PC-9 (cell line): ENCODE results near the gene THOC6. TPM values are rescaled to one million over a fixed set of nuclear protein-coding genes. Genes with fewer than 3 reads are reported as not detected.

Experiments used
- BruUV-seq: library from RNA; stranded (reverse); fragments of 400-500 nt; replicated peaks from 2 replicates; lab custom pipeline; 2021; lab: Mats Ljungman, UMichigan
- CTCF ChIA-PET: fragments of 300-600 bp; sonication (Branson Sonifier 250); formaldehyde crosslinking; loops from one replicate; lab custom pipeline; 2022; ENCODE audit warnings: antibody characterized with exemption; lab: Charles Lee
- POLR2A ChIA-PET: fragments of 300-600 bp; sonication (Branson Sonifier 250); formaldehyde crosslinking; loops from one replicate; lab custom pipeline; 2022; ENCODE audit warnings: antibody characterized with exemption; ENCODE audit not compliant: unreplicated experiment; lab: Charles Lee
- DNase-seq, 2 experiments: peaks; one replicate each; pipeline versions ENCODE4 v3.0.0 to v3.0.0-alpha.2; 2015 to 2022; ENCODE audit warnings: mixed read lengths in 1 of 2
- H2AFZ ChIP-seq: fragments of 200-600 bp; sonication (generic); 2 replicates; pipeline ENCODE4 v1.8.1; 2017; ENCODE audit warnings: antibody characterized with exemption
- H3F3A ChIP-seq: fragments of 200-600 bp; sonication (generic); 2 replicates; pipeline ENCODE4 v1.8.1; 2017; ENCODE audit warnings: antibody characterized with exemption, mild to moderate bottlenecking, low read depth; ENCODE audit not compliant: insufficient read depth
- H3K27ac ChIP-seq: fragments of 200-600 bp; sonication (generic); 2 replicates; pipeline ENCODE4 v1.6.1; 2016; ENCODE audit warnings: mixed run types
- H3K27me3 ChIP-seq: fragments of 200-600 bp; sonication (generic); 2 replicates; pipeline ENCODE4 v1.6.1; 2016; ENCODE audit warnings: low read depth, mixed run types; ENCODE audit not compliant: insufficient read depth
- H3K36me3 ChIP-seq: fragments of 200-600 bp; sonication (generic); 2 replicates; pipeline ENCODE4 v1.6.1; 2016; ENCODE audit warnings: low read depth, mixed run types
- H3K4me1 ChIP-seq: fragments of 200-600 bp; sonication (generic); replicated peaks from 2 replicates; pipeline ENCODE4 v1.6.1; 2016; ENCODE audit warnings: mixed run types; ENCODE audit not compliant: insufficient read depth
- H3K4me2 ChIP-seq: fragments of 200-600 bp; sonication (generic); 2 replicates; pipeline ENCODE4 v1.6.1; 2017; ENCODE audit warnings: mixed run types
- H3K4me3 ChIP-seq: fragments of 200-600 bp; sonication (generic); 2 replicates; pipeline ENCODE4 v1.6.1; 2016; ENCODE audit warnings: mixed run types
- H3K79me2 ChIP-seq: fragments of 200-600 bp; sonication (generic); 2 replicates; pipeline ENCODE4 v1.6.1; 2017; ENCODE audit warnings: low read depth, mixed run types
- H3K9me2 ChIP-seq: fragments of 200-600 bp; sonication (generic); 2 replicates; pipeline ENCODE4 v1.8.1; 2017; ENCODE audit warnings: mild to moderate bottlenecking; ENCODE audit not compliant: insufficient read depth
- H3K9me3 ChIP-seq: fragments of 200-600 bp; sonication (generic); 2 replicates; pipeline ENCODE4 v1.8.1; 2016; ENCODE audit warnings: low read depth; ENCODE audit not compliant: insufficient read depth
- H4K20me1 ChIP-seq: fragments of 200-600 bp; sonication (generic); 2 replicates; pipeline ENCODE4 v1.8.1; 2017; ENCODE audit not compliant: insufficient read depth
- EZH2 ChIP-seq: fragments of 200-600 bp; sonication (generic); IDR thresholded peaks from 2 replicates; pipeline ENCODE4 v1.8.0; 2017; ENCODE audit warnings: antibody characterized with exemption, low read depth
- intact Hi-C: fragments of 100-400 bp; cut with micrococcal nuclease; formaldehyde crosslinking; loops from one replicate; pipeline ENCODE4 v1.10.0; 2022; ENCODE audit not compliant: unreplicated experiment
- total RNA-seq: library from RNA; stranded (reverse); gene quantifications from 2 replicates; pipeline ENCODE4 v1.2.3, GENCODE V29; 2021
- TF ChIP-seq, protein P1 (sequence below): fragments of 200-600 bp; sonication (generic); conservative IDR thresholded peaks from 2 replicates; pipeline ENCODE4 v1.6.1; 2017; ENCODE audit warnings: mixed run types, antibody characterized with exemption, mild to moderate bottlenecking, moderate library complexity

The THOC6 gene
- total RNA-seq, 1 experiment from 2014 or later: 69.9 TPM

DNA sequence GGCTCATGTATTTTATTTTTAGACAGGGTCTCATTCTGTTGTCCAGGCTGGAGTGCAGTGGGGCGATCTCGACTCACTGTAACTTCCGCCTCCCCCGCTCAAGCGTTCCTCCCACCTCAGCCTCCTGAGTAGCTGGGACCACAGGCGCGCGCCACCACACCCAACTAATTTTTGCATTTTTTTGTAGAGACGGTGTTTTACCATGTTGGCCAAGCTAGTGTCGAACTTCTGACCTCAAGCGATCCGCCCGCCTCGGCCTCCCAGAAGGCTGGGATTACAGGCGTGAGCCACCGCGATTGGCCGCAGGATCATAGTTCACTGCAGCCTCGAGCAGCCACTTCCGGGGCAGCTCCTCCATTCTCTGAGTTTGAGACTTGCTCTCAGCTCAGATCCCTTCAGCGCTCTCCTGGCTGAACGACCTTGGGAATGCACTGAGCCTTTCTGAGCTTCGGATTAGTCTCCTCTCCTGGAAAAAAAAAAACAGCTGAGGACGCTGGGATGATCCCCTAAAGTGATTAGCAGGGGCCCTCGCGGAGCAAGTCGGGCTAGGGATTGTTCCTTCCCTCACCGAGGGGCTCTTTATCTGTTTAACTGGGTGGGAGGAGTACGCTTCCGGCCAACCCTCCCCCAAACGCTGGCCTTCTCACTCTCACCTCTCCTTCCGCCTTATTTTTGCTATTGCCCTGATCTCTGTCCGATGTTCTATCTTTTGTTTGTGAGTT is 42.5 kb upstream of the THOC6 start:
- Histone ChIP-seq H2AFZ (no peak overlapping the region), H3K79me2 (peaks cover 10% of the 10 kb centered on the region), H3K4me2 (peak overlapping the region; percentile 86), H3K27ac (no peak overlapping the region), H3K9me3 (no peaks in the 10 kb centered on the region), H4K20me1 (no peaks in the 10 kb centered on the region; the same call in 1 of the 2 replicates), H3K4me1 (peaks cover 22% of the 10 kb centered on the region), H3K4me3 (peak overlapping the region; percentile 80; the same call in 1 of the 2 replicates), H3F3A (peaks cover 31% of the 10 kb centered on the region; the same call in 1 of the 2 replicates), H3K9me2 (no peaks in the 10 kb centered on the region), H3K36me3 (no peaks in the 10 kb centered on the region), H3K27me3 (no peaks in the 10 kb centered on the region)
- no peak for DNase-seq
- intact Hi-C loops: loop anchor here (2.0 kb wide), 1 partner anchor 41 kb away; the partner anchor contains the start of gene HCFC1R1
- TF ChIP-seq, protein P1, sequence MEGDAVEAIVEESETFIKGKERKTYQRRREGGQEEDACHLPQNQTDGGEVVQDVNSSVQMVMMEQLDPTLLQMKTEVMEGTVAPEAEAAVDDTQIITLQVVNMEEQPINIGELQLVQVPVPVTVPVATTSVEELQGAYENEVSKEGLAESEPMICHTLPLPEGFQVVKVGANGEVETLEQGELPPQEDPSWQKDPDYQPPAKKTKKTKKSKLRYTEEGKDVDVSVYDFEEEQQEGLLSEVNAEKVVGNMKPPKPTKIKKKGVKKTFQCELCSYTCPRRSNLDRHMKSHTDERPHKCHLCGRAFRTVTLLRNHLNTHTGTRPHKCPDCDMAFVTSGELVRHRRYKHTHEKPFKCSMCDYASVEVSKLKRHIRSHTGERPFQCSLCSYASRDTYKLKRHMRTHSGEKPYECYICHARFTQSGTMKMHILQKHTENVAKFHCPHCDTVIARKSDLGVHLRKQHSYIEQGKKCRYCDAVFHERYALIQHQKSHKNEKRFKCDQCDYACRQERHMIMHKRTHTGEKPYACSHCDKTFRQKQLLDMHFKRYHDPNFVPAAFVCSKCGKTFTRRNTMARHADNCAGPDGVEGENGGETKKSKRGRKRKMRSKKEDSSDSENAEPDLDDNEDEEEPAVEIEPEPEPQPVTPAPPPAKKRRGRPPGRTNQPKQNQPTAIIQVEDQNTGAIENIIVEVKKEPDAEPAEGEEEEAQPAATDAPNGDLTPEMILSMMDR: no peak
- TF ChIP-seq EZH2: no peak
- BruUV-seq: no TSS peak
- CTCF ChIA-PET: interaction anchor here (0.6 kb wide), 2 partner anchors 13 to 44 kb away, joined by 9 read pairs; no protein-coding TSS in a partner anchor
- POLR2A ChIA-PET: interaction anchor here (0.6 to 1.0 kb wide), 5 partner anchors 9 to 101 kb away, joined by 3 to 7 read pairs (median 3); no protein-coding TSS in a partner anchor

DNA sequence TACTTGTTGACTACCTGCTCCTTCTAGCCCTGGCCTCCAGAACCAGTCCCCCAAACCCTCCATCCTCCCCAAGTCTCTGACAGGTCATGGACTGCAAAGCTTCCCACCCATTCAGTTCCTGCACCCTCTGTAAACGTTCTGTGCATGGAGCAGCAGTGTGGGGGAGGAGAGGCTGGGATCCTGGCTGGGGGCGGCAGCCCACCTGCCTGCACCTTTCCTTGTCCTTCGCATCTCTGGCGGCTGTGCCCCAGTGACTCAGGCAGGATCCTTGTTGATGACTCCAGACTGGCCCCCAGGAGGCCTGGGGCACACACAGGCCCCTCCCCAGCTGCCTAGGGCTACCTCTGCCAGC is 42.0 kb upstream of the THOC6 start:
- CTCF ChIA-PET: interaction anchor here (0.6 kb wide), 1 partner anchor 12 kb away, joined by 9 read pairs; no protein-coding TSS in a partner anchor
- DNase-seq: no peak

DNA sequence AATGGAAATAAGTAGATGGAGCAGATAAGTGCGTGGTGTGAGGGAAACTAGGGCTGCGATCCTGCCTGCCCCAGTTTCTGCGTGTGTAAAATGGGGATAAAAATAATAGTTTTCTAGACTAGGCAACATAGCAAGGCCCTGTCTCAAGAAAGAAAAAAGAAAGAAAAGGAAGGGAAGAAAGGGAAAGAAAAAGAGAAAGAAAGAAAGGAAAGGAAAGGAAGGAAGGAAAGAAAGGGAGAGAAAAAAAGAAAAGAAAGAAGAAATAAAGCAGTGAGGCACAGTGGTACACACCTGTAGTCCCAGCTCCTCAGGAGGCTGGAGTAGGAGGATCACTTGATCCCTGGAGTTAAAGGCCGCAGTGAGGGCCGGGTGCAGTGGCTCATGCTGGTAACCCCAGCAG is 41.4 kb upstream of the THOC6 start:
- H3K9me3 ChIP-seq: no peaks in the 10 kb centered on the region
- POLR2A ChIA-PET: interaction anchor here (0.5 kb wide), 1 partner anchor 50 kb away, joined by 3 read pairs; no protein-coding TSS in a partner anchor
- H4K20me1 ChIP-seq: no peaks in the 10 kb centered on the region
- H3K4me1 ChIP-seq: peaks cover 22% of the 10 kb centered on the region
- BruUV-seq: no TSS peak
- CTCF ChIA-PET: no interaction called here
- H3K4me2 ChIP-seq: no peak overlapping the region
- H3K4me3 ChIP-seq: no peak overlapping the region
- no peaks in the 10 kb centered on the region for H3K36me3 ChIP-seq
- no peak for TF ChIP-seq EZH2
- TF ChIP-seq, protein P1: no peak
- no peak overlapping the region for H2AFZ ChIP-seq
- peaks cover 10% of the 10 kb centered on the region for H3K79me2 ChIP-seq
- H3K27ac ChIP-seq: no peak overlapping the region
- intact Hi-C loops: loop anchor here (2.0 kb wide), 1 partner anchor 18 kb away; the partner anchor contains the start of gene KREMEN2
- H3F3A ChIP-seq: peaks cover 32% of the 10 kb centered on the region; the same call in 1 of the 2 replicates
- DNase-seq: no peak
- H3K9me2 ChIP-seq: no peaks in the 10 kb centered on the region
- no peaks in the 10 kb centered on the region for H3K27me3 ChIP-seq

More for the DNA sequence above, 42.0 kb upstream of the THOC6 start:
- intact Hi-C loops: loop anchor here (2.0 kb wide), 2 partner anchors 17 to 41 kb away; partner anchors contain the start of genes HCFC1R1 and KREMEN2
- no peaks in the 10 kb centered on the region; the same call in 1 of the 2 replicates for H4K20me1 ChIP-seq
- no peaks in the 10 kb centered on the region for H3K9me2 ChIP-seq
- no peak overlapping the region for H2AFZ ChIP-seq
- no peak overlapping the region for H3K4me2 ChIP-seq
- H3K27ac ChIP-seq: no peak overlapping the region
- H3K4me1 ChIP-seq: peaks cover 22% of the 10 kb centered on the region
- no peak overlapping the region for H3K4me3 ChIP-seq
- H3K27me3 ChIP-seq: no peaks in the 10 kb centered on the region
- no peaks in the 10 kb centered on the region for H3K9me3 ChIP-seq
- H3K79me2 ChIP-seq: peaks cover 10% of the 10 kb centered on the region
- no TSS peak for BruUV-seq
- no peaks in the 10 kb centered on the region for H3K36me3 ChIP-seq
- POLR2A ChIA-PET: interaction anchor here (0.5 to 0.8 kb wide), 4 partner anchors 14 to 66 kb away, joined by 3 to 4 read pairs (median 3); no protein-coding TSS in a partner anchor
- TF ChIP-seq EZH2: no peak
- TF ChIP-seq, protein P1: no peak
- H3F3A ChIP-seq: peaks cover 32% of the 10 kb centered on the region; the same call in 1 of the 2 replicates
